Stimulated activated CD4-positive, alpha-beta T cell treated with anti-CD3 and anti-CD28 coated beads, Interleukin-15, amount 100 ng/mL, for 24 hours (primary cell): ENCODE data around the gene NCAM1.
"Not testable (repeated sequence)": the region's sequence is repeated elsewhere in the genome, so short reads cannot be mapped to it uniquely, and the experiment has no call there.

Experiments used
- DNase-seq: peaks from one replicate; pipeline ENCODE4 v3.0.0-alpha.2; 2020

NCAM1 gene

GRCh38 chr11:112961146-112961668 lies at the start of gene NCAM1:
Gene NCAM1, plus strand, starts transcription at chr11:112961420.
- peak; percentile 49 for DNase-seq

- DNase-seq, result no peak
Observed at GRCh38 chr11:112922606-112923005, 38.6 kb upstream of the NCAM1 start.

GRCh38 chr11:112924836-112925235 lies 36.4 kb upstream of the NCAM1 start:
- DNase-seq, result not testable (repeated sequence)

DNA sequence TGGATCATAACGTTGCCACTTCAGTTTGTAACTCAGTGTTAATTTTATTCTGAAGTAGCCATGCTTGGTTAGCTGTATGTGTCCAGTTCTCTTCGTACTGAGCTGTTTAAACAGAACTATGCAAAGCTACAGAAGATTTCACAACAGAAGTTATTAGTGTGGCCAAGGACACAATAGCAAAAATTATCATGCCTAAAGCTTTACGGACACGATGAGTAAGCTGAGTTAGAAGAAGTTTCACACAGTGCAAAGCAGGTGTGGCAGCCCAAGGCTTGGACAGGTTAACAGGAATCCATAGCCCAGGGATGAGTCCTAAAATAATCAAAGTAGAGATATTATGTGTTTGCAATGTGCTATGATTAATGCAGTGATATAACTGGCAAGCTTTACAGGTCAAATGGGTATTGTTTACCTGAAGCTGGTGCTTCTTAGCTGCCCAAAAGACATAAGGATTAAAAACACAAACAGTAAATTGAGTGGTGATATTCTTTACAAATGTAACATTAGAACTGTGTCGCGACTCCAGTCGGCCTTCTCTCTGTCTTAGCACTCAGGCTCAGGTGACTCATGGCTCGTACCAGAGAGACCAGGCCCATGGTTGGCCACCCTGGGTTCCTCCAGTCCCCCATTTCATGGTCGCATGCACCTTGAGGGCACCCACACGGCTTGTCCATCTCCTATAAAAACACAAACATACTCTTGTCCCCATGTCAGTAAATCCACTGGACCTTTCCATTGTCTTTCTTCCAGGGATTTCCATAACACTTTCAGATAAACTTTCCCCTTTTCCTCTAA lies 35.5 kb upstream of the NCAM1 start:
- no peak for DNase-seq

DNA sequence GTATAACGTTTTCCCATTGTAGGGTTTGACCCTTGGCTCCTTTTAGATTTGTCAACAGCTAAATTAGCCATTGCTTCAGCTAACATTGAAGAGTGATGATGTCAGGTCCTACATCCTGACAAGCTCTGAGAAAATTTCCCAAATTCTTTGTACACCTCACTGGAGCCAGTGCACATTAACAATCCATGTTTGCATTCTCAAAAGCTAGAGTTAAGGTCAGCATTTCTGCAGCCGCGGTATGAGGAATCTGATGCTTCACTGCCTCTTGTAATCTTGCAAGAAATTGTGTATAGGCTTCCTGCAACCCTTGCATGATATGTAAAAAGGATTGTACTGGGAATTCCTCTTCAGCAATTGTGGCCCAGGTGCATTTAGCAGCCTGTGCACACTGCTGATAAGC lies 33.1 kb upstream of the NCAM1 start:
- no peak for DNase-seq

- DNase-seq, result no peak
Observed at GRCh38 chr11:112929432-112929831, 31.8 kb upstream of the NCAM1 start.

DNA sequence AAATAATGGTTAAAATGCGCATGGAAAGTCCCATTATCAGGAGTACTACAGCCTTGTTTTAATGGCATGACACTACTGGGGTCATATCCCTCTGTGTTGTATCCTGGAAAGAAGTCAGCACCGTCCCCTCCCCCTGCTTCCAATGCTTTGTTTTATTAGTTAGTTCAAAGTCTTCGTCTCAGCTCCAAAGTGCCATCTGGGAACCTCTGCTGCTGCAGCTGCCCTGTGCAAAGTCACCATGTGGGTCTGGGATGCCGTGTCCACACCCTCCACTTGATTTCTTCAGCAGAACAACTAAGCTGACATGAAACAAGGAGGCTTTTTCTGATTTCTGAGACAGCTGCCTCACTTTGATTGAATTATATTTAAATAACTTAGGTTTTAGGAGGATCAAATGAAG lies 29.5 kb upstream of the NCAM1 start:
- no peak for DNase-seq

DNA sequence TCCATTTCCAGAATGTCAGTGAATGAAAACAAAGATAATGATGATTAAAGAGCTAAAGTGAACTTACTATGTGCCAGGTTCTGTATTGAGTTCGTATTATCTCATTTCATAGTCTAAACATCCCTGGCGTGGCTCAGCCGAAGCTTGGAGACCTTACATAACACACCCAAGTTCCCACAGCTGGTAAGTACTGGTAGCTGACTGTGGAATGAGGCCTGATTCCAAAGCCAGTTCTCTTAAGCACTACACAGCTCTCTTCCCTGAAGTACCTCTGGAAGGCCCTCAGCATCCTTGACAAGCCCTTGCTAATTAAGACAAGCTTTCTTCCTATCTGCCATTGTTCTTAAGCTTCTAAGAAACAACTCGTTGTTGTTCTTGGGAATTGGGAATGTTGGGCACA lies 28.6 kb upstream of the NCAM1 start:
- no peak for DNase-seq

- no peak for DNase-seq
Observed at GRCh38 chr11:112933970-112934369, 27.2 kb upstream of the NCAM1 start.

- DNase-seq, result no peak
Observed at GRCh38 chr11:112941104-112941503, 20.1 kb upstream of the NCAM1 start.

DNA sequence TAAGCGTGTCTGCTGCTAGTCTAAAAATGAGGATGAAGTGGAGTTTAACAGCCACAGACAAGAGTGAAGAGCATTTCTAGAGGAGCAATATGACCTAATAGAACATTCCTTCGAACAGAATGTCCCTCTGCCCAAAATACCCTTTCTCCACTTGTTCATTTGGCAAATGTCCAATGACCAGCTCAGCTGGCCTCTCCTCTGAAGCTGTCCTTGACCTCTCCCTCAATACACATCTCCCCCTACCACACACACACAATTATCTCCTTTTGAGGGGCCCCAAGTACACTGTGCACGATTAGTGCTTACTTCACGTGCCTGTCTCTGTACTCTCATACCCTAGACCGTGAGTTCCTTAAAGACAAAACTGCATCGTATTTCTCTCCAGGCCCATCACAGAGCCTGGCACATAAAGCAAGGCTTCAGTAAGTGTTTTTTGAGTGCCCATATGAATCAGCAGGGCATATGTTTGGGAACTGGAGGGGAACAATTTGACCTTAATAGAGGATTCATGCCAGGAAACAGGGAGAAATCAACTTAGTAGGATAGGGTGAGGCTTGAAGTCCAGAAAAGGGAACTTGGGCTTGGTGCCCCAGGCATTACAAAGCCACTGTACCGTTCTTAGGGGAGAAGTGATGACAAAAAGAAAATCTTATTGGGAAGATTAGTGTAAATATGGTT lies 18.1 kb upstream of the NCAM1 start:
- no peak for DNase-seq

DNA sequence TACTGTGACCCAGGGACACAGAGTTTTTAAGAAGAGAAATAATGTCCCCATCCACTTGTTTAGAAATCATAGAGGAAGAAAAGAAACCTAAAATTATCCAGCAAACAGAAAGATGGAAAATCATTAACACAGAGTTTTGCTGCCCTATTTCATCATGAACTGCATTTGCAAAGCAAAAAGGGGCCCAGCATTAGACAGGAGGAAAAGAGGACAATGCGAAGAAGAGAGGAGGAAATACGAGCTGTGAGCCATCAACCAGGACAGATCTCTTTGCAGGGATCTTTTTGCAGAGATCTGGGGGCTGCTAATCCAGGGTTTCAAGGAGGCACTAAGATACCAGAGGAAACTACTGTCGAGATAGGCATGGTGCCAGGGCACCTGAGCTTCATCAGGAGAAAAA lies 14.4 kb upstream of the NCAM1 start:
- DNase-seq, result no peak

GRCh38 chr11:112949781-112950575 lies 11.2 kb upstream of the NCAM1 start:
- DNase-seq, result no peak

- DNase-seq, result no peak
Observed at GRCh38 chr11:112958670-112959069, 2.5 kb upstream of the NCAM1 start.

GRCh38 chr11:112961751-112962578 lies 745 bp downstream of the NCAM1 start:
- DNase-seq, result peak; percentile 22

DNA sequence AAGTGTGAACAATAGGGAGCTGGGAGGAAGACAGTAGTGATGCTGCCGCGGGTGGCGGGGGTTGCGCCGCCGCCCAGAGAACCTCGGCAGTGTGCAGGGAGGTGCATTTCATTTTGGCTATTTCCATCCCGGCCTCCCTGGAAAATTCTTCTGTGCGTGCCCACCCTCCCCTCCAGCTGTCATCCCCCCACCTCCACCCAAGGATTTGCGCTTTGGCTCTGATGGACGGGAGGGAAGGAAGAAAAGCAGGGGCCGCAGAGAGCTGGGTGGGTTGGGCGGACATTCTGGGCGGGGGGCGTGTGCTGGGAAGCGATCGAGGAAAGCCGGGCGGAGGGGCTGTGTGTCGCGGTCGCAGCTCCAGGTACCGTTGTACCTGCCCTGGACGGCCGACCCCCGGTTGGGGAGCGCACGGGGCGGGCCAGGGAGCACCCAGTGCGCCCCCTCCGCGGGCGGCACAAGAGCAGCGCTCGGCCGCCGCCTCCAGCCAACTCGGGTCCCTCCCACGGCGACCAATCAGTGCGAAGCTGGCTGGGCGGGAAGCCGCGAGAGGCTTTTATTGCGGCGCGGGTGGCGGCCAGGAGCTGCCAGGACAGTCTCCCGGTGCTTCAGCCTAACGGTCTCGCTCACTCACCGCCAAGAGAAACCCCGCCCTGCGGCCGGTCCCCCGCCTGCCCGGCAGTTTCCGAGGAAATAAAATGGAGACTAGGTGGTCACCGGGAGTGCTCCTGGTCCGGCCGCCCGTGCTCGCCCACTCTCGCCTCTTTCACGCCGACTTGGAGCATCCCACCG lies 1.6 kb downstream of the NCAM1 start:
- DNase-seq, result peak; percentile 18

- DNase-seq, result no peak
Observed at GRCh38 chr11:112963368-112963955, 2.2 kb downstream of the NCAM1 start.

- DNase-seq, result no peak
Observed at GRCh38 chr11:112965656-112966055, 4.4 kb downstream of the NCAM1 start.

DNA sequence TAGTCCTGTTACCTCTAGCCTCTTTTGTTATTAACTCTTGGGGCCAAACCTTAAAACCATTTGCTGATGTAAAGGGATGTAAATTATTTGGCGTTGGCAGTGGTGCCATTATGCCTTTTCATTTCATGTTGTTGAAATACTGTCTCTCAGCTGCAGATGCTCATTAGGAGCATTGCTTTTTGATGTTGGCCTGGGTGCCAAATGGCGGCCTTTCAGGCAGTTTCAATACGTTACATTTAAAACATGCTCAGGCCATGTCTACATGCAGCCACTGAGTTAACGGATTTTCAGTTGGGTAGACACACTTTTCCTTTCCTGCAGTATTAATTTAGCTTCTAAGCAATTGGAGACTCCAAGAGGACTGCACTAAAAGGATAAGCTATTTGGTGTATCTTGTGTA lies 5.3 kb downstream of the NCAM1 start:
- DNase-seq, result no peak

GRCh38 chr11:112967082-112967481 lies 5.9 kb downstream of the NCAM1 start:
- DNase-seq, result no peak
